SJSA1 (cell line): ENCODE data around the gene MIS18BP1. TPM values are rescaled to one million over a fixed set of nuclear protein-coding genes. Genes with fewer than 3 reads are reported as not detected.

Experiments used
- DNase-seq, 2 experiments: peaks; one replicate each; pipeline ENCODE4 v3.0.0-alpha.2; 2015 to 2020; ENCODE audit warnings: low spot score in 2 of 2, low read depth in 1 of 2
- H3K27ac ChIP-seq: fragments of 250-450 bp; sonication (Bioruptor Pico); 2 replicates; pipeline ENCODE4 v1.5.1; 2020; ENCODE audit warnings: mild to moderate bottlenecking, moderate library complexity
- H3K27me3 ChIP-seq: fragments of 250-450 bp; sonication (Bioruptor Pico); replicated peaks from 2 replicates; pipeline ENCODE4 v1.5.1; 2020; ENCODE audit warnings: mild to moderate bottlenecking, moderate library complexity
- H3K36me3 ChIP-seq: fragments of 250-450 bp; sonication (Bioruptor Pico); 2 replicates; pipeline ENCODE4 v1.5.1; 2020; ENCODE audit warnings: mild to moderate bottlenecking
- H3K4me1 ChIP-seq: fragments of 250-450 bp; sonication (Bioruptor Pico); replicated peaks from 2 replicates; pipeline ENCODE4 v1.6.1; 2021; ENCODE audit warnings: mild to moderate bottlenecking
- H3K4me3 ChIP-seq: fragments of 250-450 bp; sonication (Bioruptor Pico); 2 replicates; pipeline ENCODE4 v1.5.1; 2020; ENCODE audit warnings: mild to moderate bottlenecking
- H3K9me3 ChIP-seq: fragments of 250-450 bp; sonication (Bioruptor Pico); replicated peaks from 2 replicates; pipeline ENCODE4 v1.5.1; 2020; ENCODE audit warnings: mild to moderate bottlenecking
- total RNA-seq: library from RNA; depleted of rRNA; stranded (reverse); fragments of >200 nt; shearing (Covaris generic); gene quantifications from 2 replicates; pipeline ENCODE4 v1.2.3, GENCODE V29; 2014; rRNA removed

The MIS18BP1 gene
- total RNA-seq, 1 experiment from 2014 or later: 47.8 TPM

GRCh38 chr14:45169906-45170305 is 83.1 kb downstream of the MIS18BP1 start:
- no peaks in the 10 kb centered on the region for H3K4me1 ChIP-seq
- no peak for DNase-seq
- no peak overlapping the region for H3K27ac ChIP-seq
- no peak overlapping the region for H3K4me3 ChIP-seq
- no peaks in the 10 kb centered on the region for H3K9me3 ChIP-seq
- no peaks in the 10 kb centered on the region for H3K27me3 ChIP-seq
- peaks cover 10% of the 10 kb centered on the region for H3K36me3 ChIP-seq

GRCh38 chr14:45156067-45156466 is 96.9 kb downstream of the MIS18BP1 start:
- no peaks in the 10 kb centered on the region for H3K27me3 ChIP-seq
- H3K36me3 ChIP-seq: peaks cover 4% of the 10 kb centered on the region; the same call in 1 of the 2 replicates
- DNase-seq: no peak
- no peak overlapping the region for H3K27ac ChIP-seq
- H3K4me3 ChIP-seq: no peak overlapping the region
- no peaks in the 10 kb centered on the region for H3K4me1 ChIP-seq
- H3K9me3 ChIP-seq: no peaks in the 10 kb centered on the region

Other genes starting within 250 kb of the MIS18BP1 start
- 20.4 and 24.8 TPM in 2 replicates for gene PRPF39, start 169.1 kb downstream of the MIS18BP1 start, total RNA-seq
- gene FKBP3, start 118.7 kb downstream of the MIS18BP1 start, total RNA-seq: 31.7 and 56.9 TPM in 2 replicates
- 8.1 and 11.3 TPM in 2 replicates for gene FANCM, start 117.3 kb downstream of the MIS18BP1 start, total RNA-seq